Activated CD8-positive, alpha-beta memory T cell treated with anti-CD3 and anti-CD28 coated beads for 24 hours (primary cell): ENCODE measurements around the gene GDF9.

Source experiments
- DNase-seq: peaks from one replicate; pipeline ENCODE4 v3.0.0-alpha.2; 2020

GDF9 gene

GRCh38 chr5:132816083-132816482 is 50.2 kb downstream of the GDF9 start:
- DNase-seq: no peak

GRCh38 chr5:132815454-132815853 is 50.8 kb downstream of the GDF9 start:
- DNase-seq: no peak

DNA sequence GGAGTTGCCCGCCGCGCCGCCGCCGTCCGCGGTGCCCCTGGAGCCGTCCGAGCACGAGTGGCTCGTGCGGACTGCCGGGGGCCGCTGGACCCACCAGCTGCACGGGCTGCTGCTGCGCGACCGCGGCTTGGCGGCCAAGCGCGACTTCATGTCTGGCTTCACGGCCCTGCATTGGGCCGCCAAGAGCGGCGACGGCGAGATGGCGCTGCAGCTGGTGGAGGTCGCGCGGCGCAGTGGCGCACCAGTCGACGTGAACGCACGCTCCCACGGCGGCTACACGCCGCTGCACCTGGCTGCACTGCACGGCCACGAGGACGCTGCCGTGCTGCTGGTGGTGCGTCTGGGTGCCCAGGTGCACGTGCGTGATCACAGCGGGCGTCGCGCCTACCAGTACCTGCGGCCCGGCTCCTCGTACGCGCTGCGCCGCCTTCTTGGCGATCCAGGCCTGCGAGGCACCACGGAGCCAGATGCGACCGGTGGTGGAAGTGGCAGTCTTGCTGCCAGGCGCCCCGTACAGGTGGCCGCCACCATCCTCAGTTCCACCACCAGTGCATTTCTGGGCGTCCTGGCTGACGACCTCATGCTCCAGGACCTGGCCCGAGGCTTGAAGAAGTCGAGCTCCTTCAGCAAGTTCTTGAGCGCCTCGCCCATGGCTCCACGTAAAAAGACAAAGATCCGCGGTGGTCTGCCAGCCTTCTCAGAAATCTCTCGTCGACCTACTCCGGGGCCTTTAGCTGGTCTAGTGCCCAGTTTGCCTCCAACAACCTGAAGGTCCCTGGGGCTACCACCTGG is 51.6 kb downstream of the GDF9 start:
- no peak for DNase-seq

DNA sequence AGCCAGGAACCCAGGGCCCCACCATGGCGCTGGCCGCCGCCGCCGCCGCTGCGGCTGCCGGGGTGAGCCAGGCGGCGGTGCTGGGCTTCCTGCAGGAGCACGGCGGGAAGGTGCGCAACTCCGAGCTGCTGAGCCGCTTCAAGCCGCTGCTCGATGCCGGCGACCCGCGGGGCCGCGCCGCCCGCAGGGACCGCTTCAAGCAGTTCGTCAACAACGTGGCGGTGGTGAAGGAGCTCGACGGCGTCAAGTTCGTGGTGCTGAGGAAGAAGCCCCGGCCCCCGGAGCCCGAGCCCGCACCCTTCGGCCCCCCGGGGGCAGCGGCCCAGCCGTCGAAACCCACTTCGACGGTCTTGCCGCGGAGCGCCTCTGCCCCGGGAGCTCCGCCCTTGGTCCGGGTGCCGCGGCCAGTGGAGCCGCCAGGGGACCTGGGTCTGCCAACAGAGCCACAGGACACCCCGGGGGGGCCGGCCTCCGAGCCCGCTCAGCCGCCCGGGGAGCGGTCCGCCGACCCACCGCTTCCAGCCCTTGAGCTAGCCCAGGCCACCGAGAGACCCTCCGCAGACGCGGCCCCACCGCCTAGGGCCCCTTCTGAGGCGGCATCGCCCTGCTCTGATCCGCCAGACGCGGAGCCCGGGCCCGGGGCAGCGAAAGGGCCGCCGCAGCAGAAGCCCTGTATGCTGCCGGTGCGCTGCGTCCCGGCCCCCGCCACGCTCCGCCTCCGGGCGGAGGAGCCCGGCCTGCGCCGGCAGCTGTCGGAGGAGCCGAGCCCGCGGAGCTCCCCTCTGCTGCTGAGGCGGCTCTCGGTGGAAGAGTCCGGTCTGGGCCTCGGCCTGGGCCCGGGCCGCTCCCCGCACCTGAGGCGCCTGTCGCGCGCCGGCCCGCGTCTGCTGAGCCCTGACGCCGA is 52.4 kb downstream of the GDF9 start:
- DNase-seq: peak; percentile 74

DNA sequence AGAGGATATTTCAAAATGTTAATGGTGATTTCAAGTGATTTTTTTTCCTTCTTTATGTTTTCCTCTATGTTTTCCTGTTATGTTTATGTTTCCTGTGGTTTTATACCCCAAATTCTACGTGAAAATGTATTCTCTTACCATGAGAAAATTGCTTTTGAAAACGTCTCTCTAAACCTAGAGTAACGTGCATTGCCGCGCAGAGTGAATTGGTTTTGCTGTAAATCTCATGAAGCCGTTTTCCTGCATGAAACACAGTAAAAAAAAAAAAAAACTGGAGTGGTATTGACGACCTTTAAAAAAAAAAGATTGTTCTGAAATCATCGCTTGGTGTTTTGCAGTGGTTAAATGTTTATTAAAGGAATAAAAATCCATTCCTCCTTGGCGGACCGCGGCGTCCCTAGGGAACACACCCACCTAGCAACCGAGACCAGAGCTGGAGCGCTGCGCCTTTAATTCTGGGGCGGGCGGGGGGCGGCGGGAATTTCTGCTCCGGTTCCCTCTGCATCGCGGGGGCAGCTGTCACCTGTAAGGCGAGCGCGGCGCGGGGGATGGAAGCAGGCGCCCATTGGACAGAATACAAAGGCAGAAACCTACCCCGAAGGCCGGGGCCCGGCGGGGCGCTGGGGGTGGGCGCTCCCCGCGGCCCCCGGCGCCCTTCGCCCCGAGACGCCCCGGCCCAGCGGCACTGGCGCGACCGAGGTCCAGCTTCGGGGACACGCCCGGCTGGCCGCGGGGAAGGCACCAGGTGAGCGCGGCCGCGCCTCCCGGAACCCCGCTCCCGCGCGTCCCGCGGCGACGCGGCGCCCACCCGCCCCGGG is 53.3 kb downstream of the GDF9 start, which contains the start of gene SOWAHA:
Gene SOWAHA, plus strand, starts transcription at position 522 of the 818 bp plus-strand sequence. CDS start 320 bp downstream, outside the sequence.
- no peak for DNase-seq

GRCh38 chr5:132812123-132812765 is 54.0 kb downstream of the GDF9 start:
- no peak for DNase-seq
